HUDEP-2 (cell line): Measurements from ENCODE around the gene KCNA3.
"Not testable (repeated sequence)": the region's sequence is repeated elsewhere in the genome, so short reads cannot be mapped to it uniquely, and the experiment has no call there.

Source experiments
- DNase-seq, 76 experiments: peaks; one replicate each; lab custom pipeline; 2025; ENCODE audit not compliant: unreplicated experiment in 76 of 76; lab: John Stamatoyannopoulos, UW

The KCNA3 gene

DNA sequence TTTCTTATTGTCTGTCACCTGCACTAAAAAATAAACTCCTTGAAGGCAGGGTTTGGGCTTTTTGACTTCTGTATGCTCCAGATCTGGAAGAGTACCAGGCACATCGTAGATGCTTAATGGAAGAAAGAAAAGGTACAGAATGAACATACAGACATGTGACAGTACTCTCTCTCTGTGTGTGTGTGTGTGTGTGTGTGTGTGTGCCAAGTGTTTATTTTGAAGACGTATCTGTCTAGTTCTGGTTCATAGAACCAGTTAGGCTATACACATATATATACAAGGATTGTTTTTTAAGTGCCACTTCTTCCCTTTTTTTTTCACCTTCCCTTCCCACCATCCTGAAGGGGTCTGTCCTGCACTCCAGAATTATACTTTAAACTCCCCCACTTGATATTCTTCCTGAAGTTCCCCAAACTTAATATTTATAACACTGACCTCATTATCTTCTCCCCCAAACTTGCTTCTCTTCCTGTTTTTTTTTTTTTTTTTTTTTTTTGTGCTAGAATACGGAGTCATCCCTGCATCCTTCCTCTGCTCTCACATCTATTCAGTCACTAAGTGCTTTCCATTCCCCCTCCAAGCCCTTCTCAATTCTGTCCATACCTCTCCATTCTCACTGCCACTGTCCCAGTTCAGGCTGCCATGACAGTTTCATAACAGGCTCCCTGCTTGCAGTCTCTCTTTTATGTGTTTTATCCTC lies 5.4 kb upstream of the KCNA3 start:
- no peak for DNase-seq

GRCh38 chr1:110677526-110677925 lies 2.8 kb upstream of the KCNA3 start:
- no peak for DNase-seq

DNA sequence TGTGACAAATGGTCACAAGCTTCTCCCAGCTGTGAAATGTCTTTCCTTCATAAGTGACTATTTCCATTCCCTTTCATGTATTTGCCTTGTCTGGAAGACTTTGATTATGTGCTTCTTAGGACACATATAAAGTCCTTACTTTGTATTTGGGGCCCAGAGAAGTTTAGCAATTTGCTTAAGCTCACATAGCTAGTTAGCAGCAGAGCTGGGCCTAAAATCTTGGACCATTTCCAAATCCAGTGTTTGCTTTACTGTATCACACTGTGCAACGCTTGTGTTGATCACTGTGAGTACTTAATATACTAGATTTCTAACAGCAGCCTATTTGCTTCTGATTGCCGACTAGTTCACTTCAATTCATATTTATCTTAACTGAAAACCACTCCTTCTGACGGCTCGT lies 2.2 kb upstream of the KCNA3 start:
- DNase-seq, result no peak

DNA sequence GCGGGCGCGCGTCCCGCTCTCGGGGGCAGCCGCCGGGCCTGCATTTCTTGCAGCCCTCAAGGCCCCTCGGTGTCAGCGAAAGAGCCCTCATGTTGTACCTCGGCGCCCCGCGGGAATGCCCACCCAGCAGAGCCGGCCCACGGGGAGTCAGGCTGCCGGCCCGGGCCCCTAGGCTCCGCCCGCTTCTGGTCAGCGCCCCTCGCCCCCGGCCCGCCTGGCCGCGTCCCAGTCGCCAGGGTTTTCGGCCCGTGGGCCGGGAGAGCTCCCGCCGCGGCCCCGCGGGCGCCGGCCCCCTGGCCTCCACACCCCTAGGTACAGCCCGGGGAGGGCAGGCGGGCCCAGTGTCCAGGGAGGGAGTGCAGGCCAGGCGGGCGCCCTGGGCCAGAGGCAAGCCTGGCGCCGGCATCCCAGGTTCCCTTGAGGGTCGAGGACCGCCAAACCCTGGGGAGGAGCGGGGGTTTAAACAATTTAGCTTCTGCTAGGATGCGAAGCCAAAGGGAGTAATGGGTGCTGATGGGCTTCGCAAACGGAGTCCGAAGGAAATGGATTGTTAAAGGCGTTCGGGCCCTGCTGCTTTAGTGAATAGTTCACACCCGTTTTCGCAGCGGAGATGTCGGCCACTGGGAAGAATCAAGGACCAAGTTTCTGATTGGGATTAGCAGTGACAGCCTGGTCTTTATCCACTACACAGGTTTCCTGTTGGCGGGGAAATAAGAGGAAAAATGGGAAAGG lies 486 bp upstream of the KCNA3 start:
- DNase-seq, result no peak

DNA sequence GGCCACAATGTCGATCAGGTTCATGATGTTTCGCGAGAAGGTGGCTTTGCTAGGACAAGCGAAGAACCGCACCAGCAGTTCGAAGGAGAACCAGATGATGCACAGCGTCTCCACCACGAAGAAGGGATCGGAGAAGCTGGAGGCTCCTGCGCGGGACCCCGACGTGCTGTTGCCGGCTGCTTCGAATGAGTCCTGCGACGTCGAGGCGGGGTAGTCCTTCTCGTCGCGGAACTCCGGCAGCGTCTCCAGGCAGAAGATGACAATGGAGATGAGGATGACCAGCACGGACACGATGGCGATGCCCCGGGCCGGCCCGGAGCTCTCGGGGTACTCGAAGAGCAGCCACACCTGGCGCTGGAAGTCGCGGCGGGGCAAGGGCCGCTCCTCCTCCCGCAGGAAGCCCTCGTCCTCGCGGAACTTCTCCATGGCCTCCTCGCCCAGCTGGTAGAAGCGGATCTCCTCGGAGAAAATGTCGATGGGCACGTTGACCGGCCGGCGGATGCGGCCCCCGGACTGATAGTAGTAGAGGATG lies 869 bp downstream of the KCNA3 start:
- DNase-seq, result no peak

- no peak for DNase-seq
These were observed 1.5 kb downstream of the KCNA3 start for GRCh38 chr1:110673197-110673701.

GRCh38 chr1:110672753-110673108 lies 2.0 kb downstream of the KCNA3 start:
- DNase-seq, result no peak

DNA sequence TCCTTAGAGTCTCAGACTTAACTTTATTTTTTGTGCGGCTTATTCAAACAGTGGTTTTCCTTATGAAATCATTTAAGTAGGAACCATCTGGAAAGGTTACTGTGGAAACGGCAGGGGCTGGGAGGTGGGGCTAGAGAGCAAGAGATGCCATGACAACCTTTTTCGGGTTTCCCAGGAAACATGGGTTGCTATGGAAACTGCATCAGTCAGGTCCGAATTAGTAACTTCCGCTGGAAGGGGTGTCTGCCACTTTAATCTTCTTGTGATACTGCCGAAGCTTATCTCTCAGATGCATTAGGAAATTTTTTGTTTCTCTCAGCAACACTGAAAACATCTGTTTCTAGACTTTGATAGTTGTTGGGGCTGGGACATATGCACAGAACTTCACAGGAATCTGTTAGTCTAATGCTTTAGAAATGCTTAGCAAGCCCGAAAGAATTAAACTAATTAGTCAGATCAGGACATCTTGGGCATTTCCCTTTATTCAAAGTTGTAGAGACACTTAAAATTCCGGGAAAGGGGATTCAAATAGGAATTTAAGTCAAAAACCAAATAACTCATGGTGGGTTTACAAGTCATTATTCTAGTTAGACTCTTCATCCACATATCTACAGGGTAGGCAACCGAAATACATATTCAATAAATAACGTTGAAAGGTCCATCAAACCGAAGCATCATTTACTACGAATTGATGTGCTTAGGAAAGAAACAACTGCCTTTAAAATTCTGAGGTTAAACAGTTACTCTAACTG lies 2.6 kb downstream of the KCNA3 start:
- peak in 1 of 76 experiments; percentile 52 for DNase-seq

DNA sequence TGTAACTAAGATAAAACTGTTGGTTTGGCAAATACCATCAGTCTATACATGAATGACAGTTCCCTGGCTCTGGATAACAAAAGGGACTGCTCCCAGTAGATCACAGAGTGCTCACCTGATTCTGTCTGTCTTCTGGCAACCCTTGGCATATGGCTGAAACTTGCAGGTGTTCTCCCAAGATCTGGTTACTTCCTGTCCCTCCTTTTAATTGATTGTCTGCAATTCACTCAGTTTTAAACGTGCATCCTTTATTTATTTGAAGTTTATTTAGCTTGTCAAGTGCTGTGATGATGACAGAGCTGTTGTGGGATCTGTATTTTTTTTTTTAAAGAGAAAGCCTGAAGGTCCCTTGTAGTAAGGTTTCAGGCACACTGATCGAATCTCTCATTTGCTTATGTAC lies 3.4 kb downstream of the KCNA3 start:
- no peak for DNase-seq

- no peak for DNase-seq
These were observed 6.2 kb downstream of the KCNA3 start for GRCh38 chr1:110668549-110668948.

GRCh38 chr1:110667776-110668175 lies 7.0 kb downstream of the KCNA3 start:
- DNase-seq, result no peak

- DNase-seq, result no peak
These were observed 11.5 kb downstream of the KCNA3 start for GRCh38 chr1:110663241-110663640.

- DNase-seq, result not testable (repeated sequence)
These were observed 15.2 kb downstream of the KCNA3 start for GRCh38 chr1:110659559-110659958.

DNA sequence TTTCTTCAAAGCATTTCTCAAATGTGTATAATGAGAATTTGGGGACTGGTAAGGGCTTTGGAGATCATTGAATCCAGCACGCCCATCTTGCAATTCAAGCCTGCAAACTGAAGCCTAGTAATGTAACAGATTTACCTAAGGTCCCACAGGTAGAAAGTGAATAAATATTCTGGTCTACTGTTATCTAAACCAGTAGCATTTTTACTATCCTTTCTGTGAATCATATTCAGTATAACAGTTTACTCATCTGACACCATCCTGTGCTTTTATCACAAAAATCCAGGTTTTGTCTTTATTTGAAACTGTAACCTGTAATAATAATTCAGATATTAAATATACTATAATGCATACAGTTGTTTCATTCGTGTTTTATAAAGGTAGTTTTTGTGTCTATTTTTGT lies 17.4 kb downstream of the KCNA3 start:
- DNase-seq, result no peak

- DNase-seq, result no peak
These were observed 24.1 kb downstream of the KCNA3 start for GRCh38 chr1:110650609-110651008.

DNA sequence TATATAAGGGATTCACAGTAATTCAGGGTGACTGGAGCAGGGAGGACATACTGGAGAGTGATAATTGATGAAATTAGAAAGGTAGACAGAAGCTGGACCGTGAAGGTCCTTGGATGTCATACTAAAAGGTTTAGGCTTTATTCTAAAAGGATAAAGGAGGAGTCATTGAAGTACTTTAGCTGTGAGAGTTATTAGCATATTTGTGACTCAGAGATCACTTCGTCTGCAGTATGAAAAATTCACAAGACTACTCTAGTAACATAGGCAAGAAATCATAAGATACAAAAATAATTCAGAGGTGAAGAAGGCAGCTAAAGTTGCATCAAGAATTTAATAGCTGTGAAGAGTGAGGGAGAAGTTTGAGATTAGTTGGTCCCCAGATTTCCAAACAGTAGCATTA lies 26.3 kb downstream of the KCNA3 start:
- no peak for DNase-seq

- DNase-seq, result peak in 1 of 76 experiments; percentile 1
These were observed 27.4 kb downstream of the KCNA3 start for GRCh38 chr1:110647254-110647891.

- DNase-seq, result no peak
These were observed 28.7 kb downstream of the KCNA3 start for GRCh38 chr1:110645821-110646735.

DNA sequence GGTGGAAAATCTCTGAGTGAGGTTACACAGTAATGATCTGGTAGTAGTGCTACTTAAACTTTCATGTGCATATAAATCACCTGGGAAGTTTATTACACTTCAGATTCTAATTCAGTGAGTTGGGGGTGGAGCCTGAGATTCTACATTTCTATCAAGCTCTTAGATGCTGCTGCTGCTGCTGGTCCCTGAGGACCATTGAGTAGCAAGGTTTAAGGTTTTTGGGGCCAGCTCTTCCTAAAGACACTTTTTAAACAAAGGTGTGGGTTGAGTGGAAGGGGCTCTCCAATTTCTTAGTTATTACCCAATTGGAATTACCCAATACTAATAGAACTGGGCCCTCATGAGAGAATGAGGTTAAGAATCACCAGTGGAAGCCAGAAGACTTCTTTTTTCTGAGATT lies 29.5 kb downstream of the KCNA3 start:
- no peak for DNase-seq
